H1 (cell line): ENCODE results near the gene SLC8B1. TPM values are rescaled to one million over a fixed set of nuclear protein-coding genes. Genes with fewer than 3 reads are reported as not detected.

Experiments
- CTCF ChIA-PET: fragments of 300-600 bp; sonication (Branson Sonifier 250); formaldehyde crosslinking; loops from one replicate; lab custom pipeline; 2021; ENCODE audit not compliant: partially characterized antibody; lab: Charles Lee
- POLR2A ChIA-PET: fragments of 300-600 bp; sonication (Branson Sonifier 250); formaldehyde crosslinking; loops from one replicate; lab custom pipeline; 2021; ENCODE audit warnings: inconsistent platforms; ENCODE audit not compliant: partially characterized antibody; lab: Charles Lee
- DNase-seq, 2 experiments: peaks; one replicate each; pipeline versions ENCODE4 v3.0.0 to v3.0.0-alpha.2; 2010 to 2022; ENCODE audit warnings: low spot score in 2 of 2, low read depth in 1 of 2, mixed read lengths in 1 of 2
- FAIRE-seq: peaks from 2 replicates; lab custom pipeline; 2011; peaks lifted over from hg19 to GRCh38; lab: Jason Lieb, UNC
- H2AFZ ChIP-seq: 2 replicates; pipeline ENCODE4 v1.8.1; 2012; ENCODE audit warnings: low read length, inconsistent platforms
- H2AK5ac ChIP-seq: 2 replicates; pipeline ENCODE4 v1.6.1; 2013; ENCODE audit warnings: low read depth, low read length
- H2BK120ac ChIP-seq: replicated peaks from 2 replicates; pipeline ENCODE3; 2013; ENCODE audit warnings: low read depth, low read length, inconsistent platforms
- H2BK12ac ChIP-seq: 2 replicates; pipeline ENCODE4 v1.6.1; 2013; ENCODE audit warnings: low read depth, low read length
- H2BK15ac ChIP-seq: 2 replicates; pipeline ENCODE4 v1.6.1; 2013; ENCODE audit warnings: low read length
- H2BK20ac ChIP-seq: 2 replicates; pipeline ENCODE4 v1.6.1; 2013; ENCODE audit warnings: low read length
- H2BK5ac ChIP-seq: 2 replicates; pipeline ENCODE4 v1.6.1; 2013; ENCODE audit warnings: low read depth, low read length
- H3K14ac ChIP-seq: 2 replicates; pipeline ENCODE4 v1.6.1; 2013; ENCODE audit warnings: inconsistent platforms; ENCODE audit not compliant: insufficient read length
- H3K18ac ChIP-seq: 2 replicates; pipeline ENCODE4 v1.6.1; 2013; ENCODE audit warnings: low read length; ENCODE audit errors: extremely low read depth
- H3K23ac ChIP-seq: 2 replicates; pipeline ENCODE4 v1.6.1; 2013; ENCODE audit warnings: inconsistent platforms; ENCODE audit not compliant: insufficient read length
- H3K23me2 ChIP-seq: 2 replicates; pipeline ENCODE4 v1.6.1; 2013; ENCODE audit warnings: low read depth, low read length
- H3K27ac ChIP-seq: 2 replicates; pipeline ENCODE4 v1.6.1; 2011; ENCODE audit warnings: low read depth, low read length, inconsistent platforms
- H3K27me3 ChIP-seq, 4 experiments: replicated peaks in 1 of 4; 1 replicate in 1 of 4; 2 replicates in 3 of 4; pipeline versions ENCODE4 v1.6.1 to v1.8.1; 2011 to 2013; ENCODE audit warnings: low read length in 3 of 4, mild to moderate bottlenecking in 3 of 4, inconsistent platforms in 2 of 4, mixed read lengths in 2 of 4, moderate library complexity in 1 of 4; ENCODE audit not compliant: control insufficient read depth in 3 of 4, insufficient read depth in 3 of 4; ENCODE audit errors: extremely low read depth in 1 of 4
- H3K36me3 ChIP-seq, 4 experiments: 2 replicates each; pipeline versions ENCODE4 v1.6.1 to v1.8.1; 2011 to 2013; ENCODE audit warnings: mild to moderate bottlenecking in 4 of 4, low read length in 3 of 4, moderate library complexity in 2 of 4, control low read depth in 1 of 4, inconsistent platforms in 1 of 4; ENCODE audit not compliant: insufficient read depth in 4 of 4, control insufficient read depth in 2 of 4
- H3K4ac ChIP-seq: replicated peaks from 2 replicates; pipeline ENCODE3; 2013; ENCODE audit warnings: low read length, low read depth, mixed read lengths, inconsistent platforms; ENCODE audit not compliant: insufficient read length
- H3K4me1 ChIP-seq, 4 experiments: replicated peaks in 1 of 4; 1 replicate in 1 of 4; 2 replicates in 3 of 4; pipeline versions ENCODE4 v1.6.1 to v1.8.1; 2011 to 2013; ENCODE audit warnings: low read length in 3 of 4, inconsistent platforms in 2 of 4, mixed read lengths in 1 of 4; ENCODE audit not compliant: insufficient read depth in 4 of 4, control insufficient read depth in 3 of 4
- H3K4me2 ChIP-seq, 2 experiments: 2 replicates each; pipeline versions ENCODE4 v1.6.1 to v1.8.1; 2011 to 2013; ENCODE audit warnings: low read depth in 2 of 2, low read length in 2 of 2, control low read depth in 1 of 2, inconsistent platforms in 1 of 2, mild to moderate bottlenecking in 1 of 2; ENCODE audit not compliant: insufficient read depth in 1 of 2
- H3K4me3 ChIP-seq, 4 experiments: fragments of 200-600, 300-600 bp in 1 of 4; sonication (generic), shearing (Covaris generic), sonication (Bioruptor Twin) in 1 of 4; 2 replicates each; pipeline versions ENCODE4 v1.5.1 to v1.8.1; 2011 to 2016; ENCODE audit warnings: low read length in 4 of 4, low read depth in 3 of 4, control low read depth in 2 of 4, inconsistent platforms in 2 of 4, mild to moderate bottlenecking in 2 of 4, mixed read lengths in 1 of 4, moderate library complexity in 1 of 4; ENCODE audit not compliant: insufficient read depth in 2 of 4; ENCODE audit errors: extremely low read depth in 1 of 4
- H3K56ac ChIP-seq: replicated peaks from 2 replicates; pipeline ENCODE3; 2013; ENCODE audit warnings: low read depth, mild to moderate bottlenecking, mixed read lengths, low read length, inconsistent platforms; ENCODE audit not compliant: insufficient read length
- H3K79me1 ChIP-seq: 2 replicates; pipeline ENCODE4 v1.6.1; 2013; ENCODE audit warnings: low read depth, low read length, control low read depth
- H3K79me2 ChIP-seq, 2 experiments: 2 replicates each; pipeline versions ENCODE4 v1.6.1 to v1.8.1; 2012 to 2013; ENCODE audit warnings: low read length in 2 of 2, mild to moderate bottlenecking in 2 of 2, inconsistent platforms in 1 of 2; ENCODE audit not compliant: insufficient read depth in 2 of 2, control insufficient read depth in 1 of 2
- H3K9ac ChIP-seq, 4 experiments: replicated peaks in 1 of 4; 1 replicate in 1 of 4; 2 replicates in 3 of 4; pipeline versions ENCODE4 v1.6.1 to v1.8.1; 2011 to 2013; ENCODE audit warnings: low read depth in 3 of 4, low read length in 3 of 4, control low read depth in 2 of 4, mild to moderate bottlenecking in 2 of 4, moderate library complexity in 2 of 4, inconsistent platforms in 1 of 4; ENCODE audit errors: extremely low read depth in 1 of 4
- H3K9me3 ChIP-seq, 2 experiments: 2 replicates each; pipeline versions ENCODE4 v1.6.1 to v1.8.1; 2012 to 2013; ENCODE audit warnings: mild to moderate bottlenecking in 2 of 2, moderate library complexity in 2 of 2, control low read depth in 1 of 2, inconsistent platforms in 1 of 2, low read depth in 1 of 2, low read length in 1 of 2, mixed read lengths in 1 of 2; ENCODE audit not compliant: insufficient read depth in 2 of 2
- H4K20me1 ChIP-seq, 2 experiments: replicated peaks in 1 of 2; 2 replicates each; pipeline versions ENCODE3 to v1.8.1; 2011 to 2013; ENCODE audit warnings: inconsistent platforms in 2 of 2, low read length in 2 of 2, mild to moderate bottlenecking in 1 of 2; ENCODE audit not compliant: insufficient read depth in 2 of 2, control insufficient read depth in 1 of 2
- H4K5ac ChIP-seq: 2 replicates; pipeline ENCODE4 v1.6.1; 2013; ENCODE audit warnings: low read length, low read depth, mixed read lengths, inconsistent platforms; ENCODE audit not compliant: insufficient read length
- H4K8ac ChIP-seq: 2 replicates; pipeline ENCODE4 v1.8.0; 2013; ENCODE audit warnings: mild to moderate bottlenecking, moderate library complexity, low read length, inconsistent platforms; ENCODE audit not compliant: insufficient read depth; ENCODE audit errors: extremely low read depth
- H4K91ac ChIP-seq: replicated peaks from 2 replicates; pipeline ENCODE3; 2013; ENCODE audit warnings: low read length, mixed read lengths, inconsistent platforms; ENCODE audit not compliant: insufficient read length
- BCL11A ChIP-seq, 2 experiments: IDR thresholded peaks; one replicate each; pipeline ENCODE4 v1.6.1; 2011; ENCODE audit warnings: low read depth in 2 of 2, low read length in 2 of 2, mild to moderate bottlenecking in 2 of 2
- CHD2 ChIP-seq: IDR thresholded peaks from 2 replicates; pipeline ENCODE4 v1.6.1; 2012; ENCODE audit warnings: low read length, improper control_type of control experiment
- EZH2 ChIP-seq: fragments of 200-600 bp; sonication (generic); IDR thresholded peaks from 2 replicates; pipeline ENCODE4 v1.7.1; 2012; ENCODE audit warnings: low read depth, mild to moderate bottlenecking, moderate library complexity, low read length, inconsistent platforms; ENCODE audit not compliant: severe bottlenecking
- JUND ChIP-seq: IDR thresholded peaks from 2 replicates; pipeline ENCODE4 v1.6.1; 2011; ENCODE audit warnings: mild to moderate bottlenecking, improper control_type of control experiment, low read length
- KDM4A ChIP-seq: IDR thresholded peaks from one replicate; pipeline ENCODE4 v1.7.1; 2012; ENCODE audit warnings: low read depth, mild to moderate bottlenecking, moderate library complexity, low read length, inconsistent platforms; ENCODE audit not compliant: severe bottlenecking
- RBBP5 ChIP-seq: IDR thresholded peaks from 2 replicates; pipeline ENCODE4 v1.7.1; 2012; ENCODE audit warnings: low read depth, mild to moderate bottlenecking, inconsistent platforms, low read length, moderate library complexity, borderline replicate concordance
- TAF1 ChIP-seq: IDR thresholded peaks from 2 replicates; pipeline ENCODE4 v1.6.1; 2011; ENCODE audit warnings: mild to moderate bottlenecking, low read depth, low read length
- WGBS, 2 experiments: shearing (Covaris generic) in 1 of 2; methylation state at CpG; one replicate each; pipeline versions ENCODE4 v1.1.6 to v1.1.7; 2013 to 2015; ENCODE audit warnings: low lambda C conversion rate in 2 of 2, mixed read lengths in 2 of 2, inconsistent platforms in 1 of 2, low coverage in 1 of 2, missing lambda C conversion rate in 1 of 2; ENCODE audit not compliant: insufficient replicate concordance in 2 of 2, insufficient coverage in 1 of 2, insufficient read length in 1 of 2; ENCODE audit errors: extremely low coverage in 1 of 2, missing lambda C conversion rate in 1 of 2; 5-methylcytosine and 5-hydroxymethylcytosine counted together
- polyA plus RNA-seq, 7 experiments: library from polyadenylated mRNA; depleted of rRNA in 3 of 7; stranded (reverse) in 5 of 7; unstranded in 2 of 7; fragments of >200 nt in 5 of 7; fragments of 200-250 nt in 2 of 7; gene quantifications; 1 replicate in 5 of 7; 2 replicates in 1 of 7; 4 replicates in 1 of 7; pipeline versions ENCODE4 v1.2.1 to v1.2.3, GENCODE V29; 2011 to 2013; ENCODE audit warnings: missing spikeins in 2 of 7, mixed read lengths in 2 of 7
- total RNA-seq: library from RNA; stranded (reverse); fragmentation: NEBNext Ultra II Directional; extraction: Animal tissue kit (Norgen Biotek cat#: 25700); gene quantifications from 2 replicates; pipeline ENCODE4 v1.2.1, GENCODE V29; 2021

Gene SLC8B1
- total and polyA plus RNA-seq, 2 of the 8 experiments (the other 6 are each of a cell fraction or from before 2014, with no cell fraction given): 11.2 to 19.1 TPM

GRCh38 chr12:113276306-113276705, 58.6 kb downstream of the SLC8B1 start:
- WGBS, 2 experiments: 85% methylated on average over 8 of the region's 8 CpGs; no CpG with 5 or more reads in 1 of the 2 experiments
- H2AFZ ChIP-seq: no peak overlapping the region
- no peak overlapping the region for H4K91ac ChIP-seq
- H3K23ac ChIP-seq: no peak overlapping the region
- TF ChIP-seq BCL11A (IDR thresholded peaks at IDR 0.05; ENCODE audit: low read depth in 2 of 2, low read length in 2 of 2) (no peak), CHD2 (no peak), EZH2 (no peak), JUND (no peak), KDM4A (no peak), RBBP5 (no peak), TAF1 (no peak)
- TF ChIP-seq, all 59 proteins: peak for 0
- no peaks in the 10 kb centered on the region for H3K9me3 ChIP-seq
- H3K4ac ChIP-seq: no peak overlapping the region
- H3K36me3 ChIP-seq: peaks cover 0 to 2% (median 0%) of the 10 kb centered on the region in 4 experiments; a peak in 2 of 8 replicates
- H3K14ac ChIP-seq: no peak overlapping the region
- DNase-seq: no peak
- no peak for FAIRE-seq
- H3K4me1 ChIP-seq: no peaks in the 10 kb centered on the region; a peak in 1 of 7 replicates
- H4K5ac ChIP-seq: no peak overlapping the region
- no peak overlapping the region for H2AK5ac ChIP-seq
- no peak overlapping the region for H3K18ac ChIP-seq
- ChIA-PET CTCF (interaction anchor here (0.7 to 1.4 kb wide), 2 partner anchors 14 to 76 kb away, joined by 4 to 5 read pairs; no protein-coding TSS in a partner anchor), POLR2A (interaction anchor here (0.6 kb wide), 1 partner anchor 1354 kb away, joined by 3 read pairs; no protein-coding TSS in a partner anchor)
- H3K79me2 ChIP-seq: no peaks in the 10 kb centered on the region
- no peaks in the 10 kb centered on the region for H3K79me1 ChIP-seq
- H3K4me3 ChIP-seq: no peak overlapping the region
- H4K20me1 ChIP-seq: peaks cover 0 to 4% of the 10 kb centered on the region in 2 experiments
- no peak overlapping the region for H2BK120ac ChIP-seq
- H3K56ac ChIP-seq: no peak overlapping the region
- H2BK20ac ChIP-seq: no peak overlapping the region
- no peak overlapping the region for H3K4me2 ChIP-seq
- H3K9ac ChIP-seq: no peak overlapping the region
- H3K27me3 ChIP-seq: no peaks in the 10 kb centered on the region
- no peaks in the 10 kb centered on the region for H3K23me2 ChIP-seq
- no peak overlapping the region for H4K8ac ChIP-seq
- H2BK5ac ChIP-seq: no peak overlapping the region; the same call in 1 of the 2 replicates
- no peak overlapping the region for H2BK12ac ChIP-seq
- no peak overlapping the region for H2BK15ac ChIP-seq
- no peak overlapping the region for H3K27ac ChIP-seq
